Caco-2 (cell line): Measurements from ENCODE around the gene RNF217. TPM values are rescaled to one million over a fixed set of nuclear protein-coding genes. Genes with fewer than 3 reads are reported as not detected.

ENCODE experiments used
- BruUV-seq: library from RNA; stranded (reverse); fragments of 400-500 nt; replicated peaks from 2 replicates; lab custom pipeline; 2021; lab: Mats Ljungman, UMichigan
- CTCF ChIA-PET: fragments of 300-600 bp; sonication (Branson Sonifier 250); formaldehyde crosslinking; loops from one replicate; lab custom pipeline; 2022; ENCODE audit warnings: antibody characterized with exemption; lab: Charles Lee
- POLR2A ChIA-PET: fragments of 300-600 bp; sonication (Branson Sonifier 250); formaldehyde crosslinking; loops from one replicate; lab custom pipeline; 2022; ENCODE audit warnings: antibody characterized with exemption; lab: Charles Lee
- DNase-seq, 2 experiments: peaks; one replicate each; pipeline versions ENCODE4 v3.0.0 to v3.0.0-alpha.2; 2020 to 2022
- H3K27me3 ChIP-seq: replicated peaks from 2 replicates; pipeline ENCODE4 v1.6.0; 2011; ENCODE audit warnings: low read length; ENCODE audit not compliant: control insufficient read depth, insufficient read depth
- H3K36me3 ChIP-seq: 2 replicates; pipeline ENCODE4 v1.5.1; 2011; ENCODE audit warnings: low read length; ENCODE audit not compliant: control insufficient read depth, insufficient read depth
- H3K4me1 ChIP-seq: fragments of 250-450 bp; sonication (Bioruptor Pico); 2 replicates; pipeline ENCODE4 v1.5.1; 2020; ENCODE audit warnings: mild to moderate bottlenecking
- H3K4me3 ChIP-seq: 2 replicates; pipeline ENCODE4 v1.5.1; 2011; ENCODE audit warnings: low read depth, mild to moderate bottlenecking, control low read depth, low read length
- H3K9me3 ChIP-seq: fragments of 250-450 bp; sonication (Bioruptor Pico); 2 replicates; pipeline ENCODE4 v1.5.1; 2020; ENCODE audit warnings: mild to moderate bottlenecking, moderate library complexity
- H3K27ac Mint-ChIP-seq: one replicate; pipeline ENCODE4 v1.8.0; 2022; ENCODE audit warnings: mixed read lengths; ENCODE audit not compliant: unreplicated experiment
- H3K27me3 Mint-ChIP-seq: one replicate; pipeline ENCODE4 v1.8.0; 2022; ENCODE audit warnings: mixed read lengths; ENCODE audit not compliant: insufficient read depth, unreplicated experiment
- H3K36me3 Mint-ChIP-seq: one replicate; pipeline ENCODE4 v1.8.0; 2022; ENCODE audit warnings: mild to moderate bottlenecking, mixed read lengths; ENCODE audit not compliant: insufficient read depth, unreplicated experiment
- H3K4me1 Mint-ChIP-seq: one replicate; pipeline ENCODE4 v1.8.0; 2022; ENCODE audit warnings: low read depth, mixed read lengths; ENCODE audit not compliant: unreplicated experiment
- H3K4me3 Mint-ChIP-seq: one replicate; pipeline ENCODE4 v1.8.0; 2022; ENCODE audit warnings: mild to moderate bottlenecking, moderate library complexity, mixed read lengths; ENCODE audit not compliant: unreplicated experiment
- H3K9me3 Mint-ChIP-seq: one replicate; pipeline ENCODE4 v1.8.0; 2022; ENCODE audit warnings: mixed read lengths; ENCODE audit not compliant: unreplicated experiment
- intact Hi-C: fragments of 100-400 bp; cut with micrococcal nuclease; formaldehyde crosslinking; loops from one replicate; pipeline ENCODE4 v1.10.0; 2022; ENCODE audit not compliant: unreplicated experiment
- total RNA-seq: library from RNA; stranded (reverse); gene quantifications from 2 replicates; pipeline ENCODE4 v1.2.3, GENCODE V29; 2022
- TF ChIP-seq, protein P1 (sequence below), 2 experiments: fragments of 200-600 bp in 1 of 2; IDR thresholded peaks; 1 replicate in 1 of 2; 2 replicates in 1 of 2; pipeline versions ENCODE4 v1.5.1 to v1.8.0; 2011 to 2022; ENCODE audit warnings: antibody characterized with exemption in 1 of 2, control low read depth in 1 of 2, inconsistent platforms in 1 of 2, low read depth in 1 of 2, low read length in 1 of 2, mild to moderate bottlenecking in 1 of 2, moderate library complexity in 1 of 2; ENCODE audit not compliant: insufficient read depth in 1 of 2, severe bottlenecking in 1 of 2, unreplicated experiment in 1 of 2

The RNF217 gene
- total RNA-seq, 1 experiment from 2014 or later: 0.09 TPM

DNA sequence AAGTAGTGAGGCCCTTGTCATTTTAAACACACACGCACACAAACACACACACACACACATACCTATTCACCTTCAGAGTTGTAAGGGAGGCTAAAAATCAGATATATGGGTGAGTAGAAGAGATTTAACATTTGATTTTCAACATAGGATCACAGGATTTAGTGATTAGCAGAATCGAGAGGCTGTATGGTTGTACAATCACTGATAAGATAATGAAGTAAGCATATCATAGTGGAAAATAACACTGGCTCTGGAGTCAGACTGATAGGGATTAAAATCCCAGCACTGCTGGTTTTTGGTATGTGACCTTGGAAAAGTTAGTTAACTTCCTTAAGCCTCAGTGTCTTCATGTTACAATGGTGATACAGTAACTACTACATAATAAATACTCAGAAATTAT lies 40.8 kb downstream of the RNF217 start:
- BruUV-seq: no TSS peak
- Histone ChIP-seq H3K4me3 (no peak overlapping the region), H3K9me3 (no peaks in the 10 kb centered on the region), H3K27me3 (no peaks in the 10 kb centered on the region), H3K4me1 (no peaks in the 10 kb centered on the region), H3K36me3 (no peaks in the 10 kb centered on the region)
- H3K36me3 Mint-ChIP-seq: no peaks in the 10 kb centered on the region
- H3K9me3 Mint-ChIP-seq: no peaks in the 10 kb centered on the region
- H3K4me1 Mint-ChIP-seq: no peaks in the 10 kb centered on the region
- no peak overlapping the region for H3K4me3 Mint-ChIP-seq
- TF ChIP-seq, protein P1, sequence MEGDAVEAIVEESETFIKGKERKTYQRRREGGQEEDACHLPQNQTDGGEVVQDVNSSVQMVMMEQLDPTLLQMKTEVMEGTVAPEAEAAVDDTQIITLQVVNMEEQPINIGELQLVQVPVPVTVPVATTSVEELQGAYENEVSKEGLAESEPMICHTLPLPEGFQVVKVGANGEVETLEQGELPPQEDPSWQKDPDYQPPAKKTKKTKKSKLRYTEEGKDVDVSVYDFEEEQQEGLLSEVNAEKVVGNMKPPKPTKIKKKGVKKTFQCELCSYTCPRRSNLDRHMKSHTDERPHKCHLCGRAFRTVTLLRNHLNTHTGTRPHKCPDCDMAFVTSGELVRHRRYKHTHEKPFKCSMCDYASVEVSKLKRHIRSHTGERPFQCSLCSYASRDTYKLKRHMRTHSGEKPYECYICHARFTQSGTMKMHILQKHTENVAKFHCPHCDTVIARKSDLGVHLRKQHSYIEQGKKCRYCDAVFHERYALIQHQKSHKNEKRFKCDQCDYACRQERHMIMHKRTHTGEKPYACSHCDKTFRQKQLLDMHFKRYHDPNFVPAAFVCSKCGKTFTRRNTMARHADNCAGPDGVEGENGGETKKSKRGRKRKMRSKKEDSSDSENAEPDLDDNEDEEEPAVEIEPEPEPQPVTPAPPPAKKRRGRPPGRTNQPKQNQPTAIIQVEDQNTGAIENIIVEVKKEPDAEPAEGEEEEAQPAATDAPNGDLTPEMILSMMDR (IDR thresholded peaks at IDR 0.05; ENCODE audit: insufficient read depth in 1 of 2, low read depth in 1 of 2, low read length in 1 of 2, severe bottlenecking in 1 of 2, unreplicated experiment in 1 of 2): no peak
- ChIA-PET POLR2A (no interaction called here), CTCF (no interaction called here)
- H3K27me3 Mint-ChIP-seq: peaks cover 2% of the 10 kb centered on the region
- intact Hi-C loops: no loop called here
- DNase-seq: no peak
- no peak overlapping the region for H3K27ac Mint-ChIP-seq

DNA sequence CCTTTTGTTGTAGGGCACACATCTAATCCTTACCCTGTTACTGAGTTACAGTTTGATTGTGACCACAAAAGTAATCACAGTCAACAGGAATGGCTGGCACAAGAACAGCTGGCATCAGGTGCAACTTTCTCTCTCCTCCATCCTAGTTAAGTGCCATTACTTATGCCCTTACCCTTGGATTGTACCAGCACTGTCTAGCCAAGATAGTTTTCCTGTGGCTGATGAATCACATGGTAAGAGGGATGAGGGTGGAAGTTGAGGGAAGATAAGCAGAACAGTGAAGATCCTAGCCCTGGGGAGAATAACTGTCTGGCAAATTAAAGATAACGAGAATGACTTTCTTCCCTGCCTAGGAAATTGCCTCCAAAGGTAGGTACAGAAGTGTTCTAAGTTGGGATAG lies 42.0 kb downstream of the RNF217 start:
- no peaks in the 10 kb centered on the region for H3K4me1 ChIP-seq
- H3K4me3 Mint-ChIP-seq: no peak overlapping the region
- ChIA-PET POLR2A (no interaction called here), CTCF (no interaction called here)
- intact Hi-C loops: no loop called here
- no peaks in the 10 kb centered on the region for H3K36me3 ChIP-seq
- BruUV-seq: no TSS peak
- TF ChIP-seq, protein P1 (IDR thresholded peaks at IDR 0.05; ENCODE audit: insufficient read depth in 1 of 2, low read depth in 1 of 2, low read length in 1 of 2, severe bottlenecking in 1 of 2, unreplicated experiment in 1 of 2): no peak
- no peaks in the 10 kb centered on the region for H3K9me3 Mint-ChIP-seq
- no peak overlapping the region for H3K4me3 ChIP-seq
- no peaks in the 10 kb centered on the region for H3K9me3 ChIP-seq
- H3K27me3 ChIP-seq: no peaks in the 10 kb centered on the region
- no peak for DNase-seq
- no peaks in the 10 kb centered on the region for H3K4me1 Mint-ChIP-seq
- H3K27ac Mint-ChIP-seq: no peak overlapping the region
- no peaks in the 10 kb centered on the region for H3K27me3 Mint-ChIP-seq
- no peaks in the 10 kb centered on the region for H3K36me3 Mint-ChIP-seq

DNA sequence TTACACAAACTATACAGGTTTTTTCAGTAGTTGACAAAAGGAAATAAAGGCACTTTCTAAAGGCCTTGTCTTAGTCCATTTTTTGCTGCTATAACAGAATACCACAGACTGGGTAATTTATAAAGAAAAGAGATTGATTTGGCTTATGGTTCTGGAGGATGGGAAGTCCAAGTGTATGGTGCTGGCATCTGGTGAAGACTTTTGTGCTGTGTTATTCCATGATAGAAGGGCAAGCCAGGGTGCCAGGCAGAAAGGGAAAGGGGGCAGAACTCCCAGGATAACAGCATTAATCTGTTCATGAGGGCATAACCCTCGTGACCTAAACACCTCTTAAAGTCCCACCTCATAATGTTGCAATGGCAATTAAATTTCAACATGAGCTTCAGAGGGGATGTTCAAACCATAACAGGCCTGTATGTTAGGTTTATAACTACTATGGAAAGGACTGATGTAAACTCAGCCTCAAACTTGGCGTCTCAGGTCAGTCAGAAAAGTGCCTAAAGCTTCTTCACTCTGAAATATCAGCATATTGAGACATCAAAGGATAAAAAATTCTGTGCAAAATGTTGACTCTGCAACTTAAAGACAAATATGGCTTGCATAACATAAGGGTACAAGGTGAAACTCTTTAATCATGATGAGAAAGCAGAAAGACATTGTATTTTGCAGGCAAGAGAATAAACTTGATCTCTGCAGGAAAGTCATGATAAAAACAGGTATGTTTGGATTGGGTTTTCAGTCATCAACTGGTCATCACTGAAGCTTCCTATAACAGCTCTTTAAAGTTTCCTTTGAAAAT lies 42.8 kb downstream of the RNF217 start:
- intact Hi-C loops: no loop called here
- Mint-ChIP-seq H3K9me3 (no peaks in the 10 kb centered on the region), H3K27me3 (no peaks in the 10 kb centered on the region), H3K4me1 (no peaks in the 10 kb centered on the region), H3K27ac (no peak overlapping the region), H3K4me3 (no peak overlapping the region), H3K36me3 (no peaks in the 10 kb centered on the region)
- no TSS peak for BruUV-seq
- Histone ChIP-seq H3K9me3 (no peaks in the 10 kb centered on the region), H3K4me1 (no peaks in the 10 kb centered on the region), H3K27me3 (no peaks in the 10 kb centered on the region), H3K36me3 (no peaks in the 10 kb centered on the region), H3K4me3 (no peak overlapping the region)
- ChIA-PET CTCF (no interaction called here), POLR2A (no interaction called here)
- TF ChIP-seq, protein P1 (IDR thresholded peaks at IDR 0.05; ENCODE audit: insufficient read depth in 1 of 2, low read depth in 1 of 2, low read length in 1 of 2, severe bottlenecking in 1 of 2, unreplicated experiment in 1 of 2): no peak
- DNase-seq: no peak
